ENCODE measurements around the gene NCOA6.

Gene NCOA6

DNA sequence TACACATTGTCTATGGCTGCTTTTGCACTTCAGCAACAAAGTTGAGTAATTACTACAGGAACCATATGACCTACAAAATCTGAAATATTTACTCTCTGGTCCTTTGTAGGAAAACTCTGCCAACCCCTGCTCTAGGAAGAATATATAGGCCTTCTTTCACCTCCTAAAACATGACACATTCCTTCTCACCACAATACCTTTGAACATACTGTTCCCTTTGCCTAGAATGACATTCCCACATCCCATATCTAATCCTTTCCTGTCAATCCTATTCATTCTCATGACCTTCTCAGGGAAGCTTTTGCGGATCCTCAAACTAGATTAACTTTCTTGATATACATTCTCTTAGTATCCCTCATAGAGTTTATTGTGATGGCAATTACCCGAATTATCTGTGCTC is 18.0 kb upstream of the NCOA6 start:
- no peak for DNase-seq (ENCODE audit: low read depth in 1 of 2, low spot score in 1 of 2)
- TF ChIP-seq POLR2AphosphoS5 (IDR thresholded peaks at IDR 0.05; ENCODE audit: low read depth) (no peak), SPI1 (IDR thresholded peaks at IDR 0.05; ENCODE audit: borderline replicate concordance, low read depth) (no peak), GABPA (IDR thresholded peaks at IDR 0.05; ENCODE audit: low read depth) (no peak)
- TF ChIP-seq, protein P1, sequence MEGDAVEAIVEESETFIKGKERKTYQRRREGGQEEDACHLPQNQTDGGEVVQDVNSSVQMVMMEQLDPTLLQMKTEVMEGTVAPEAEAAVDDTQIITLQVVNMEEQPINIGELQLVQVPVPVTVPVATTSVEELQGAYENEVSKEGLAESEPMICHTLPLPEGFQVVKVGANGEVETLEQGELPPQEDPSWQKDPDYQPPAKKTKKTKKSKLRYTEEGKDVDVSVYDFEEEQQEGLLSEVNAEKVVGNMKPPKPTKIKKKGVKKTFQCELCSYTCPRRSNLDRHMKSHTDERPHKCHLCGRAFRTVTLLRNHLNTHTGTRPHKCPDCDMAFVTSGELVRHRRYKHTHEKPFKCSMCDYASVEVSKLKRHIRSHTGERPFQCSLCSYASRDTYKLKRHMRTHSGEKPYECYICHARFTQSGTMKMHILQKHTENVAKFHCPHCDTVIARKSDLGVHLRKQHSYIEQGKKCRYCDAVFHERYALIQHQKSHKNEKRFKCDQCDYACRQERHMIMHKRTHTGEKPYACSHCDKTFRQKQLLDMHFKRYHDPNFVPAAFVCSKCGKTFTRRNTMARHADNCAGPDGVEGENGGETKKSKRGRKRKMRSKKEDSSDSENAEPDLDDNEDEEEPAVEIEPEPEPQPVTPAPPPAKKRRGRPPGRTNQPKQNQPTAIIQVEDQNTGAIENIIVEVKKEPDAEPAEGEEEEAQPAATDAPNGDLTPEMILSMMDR (IDR thresholded peaks at IDR 0.05; ENCODE audit: insufficient read depth, low read length): no peak
- TF ChIP-seq, protein P2, sequence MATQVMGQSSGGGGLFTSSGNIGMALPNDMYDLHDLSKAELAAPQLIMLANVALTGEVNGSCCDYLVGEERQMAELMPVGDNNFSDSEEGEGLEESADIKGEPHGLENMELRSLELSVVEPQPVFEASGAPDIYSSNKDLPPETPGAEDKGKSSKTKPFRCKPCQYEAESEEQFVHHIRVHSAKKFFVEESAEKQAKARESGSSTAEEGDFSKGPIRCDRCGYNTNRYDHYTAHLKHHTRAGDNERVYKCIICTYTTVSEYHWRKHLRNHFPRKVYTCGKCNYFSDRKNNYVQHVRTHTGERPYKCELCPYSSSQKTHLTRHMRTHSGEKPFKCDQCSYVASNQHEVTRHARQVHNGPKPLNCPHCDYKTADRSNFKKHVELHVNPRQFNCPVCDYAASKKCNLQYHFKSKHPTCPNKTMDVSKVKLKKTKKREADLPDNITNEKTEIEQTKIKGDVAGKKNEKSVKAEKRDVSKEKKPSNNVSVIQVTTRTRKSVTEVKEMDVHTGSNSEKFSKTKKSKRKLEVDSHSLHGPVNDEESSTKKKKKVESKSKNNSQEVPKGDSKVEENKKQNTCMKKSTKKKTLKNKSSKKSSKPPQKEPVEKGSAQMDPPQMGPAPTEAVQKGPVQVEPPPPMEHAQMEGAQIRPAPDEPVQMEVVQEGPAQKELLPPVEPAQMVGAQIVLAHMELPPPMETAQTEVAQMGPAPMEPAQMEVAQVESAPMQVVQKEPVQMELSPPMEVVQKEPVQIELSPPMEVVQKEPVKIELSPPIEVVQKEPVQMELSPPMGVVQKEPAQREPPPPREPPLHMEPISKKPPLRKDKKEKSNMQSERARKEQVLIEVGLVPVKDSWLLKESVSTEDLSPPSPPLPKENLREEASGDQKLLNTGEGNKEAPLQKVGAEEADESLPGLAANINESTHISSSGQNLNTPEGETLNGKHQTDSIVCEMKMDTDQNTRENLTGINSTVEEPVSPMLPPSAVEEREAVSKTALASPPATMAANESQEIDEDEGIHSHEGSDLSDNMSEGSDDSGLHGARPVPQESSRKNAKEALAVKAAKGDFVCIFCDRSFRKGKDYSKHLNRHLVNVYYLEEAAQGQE (IDR thresholded peaks at IDR 0.05; ENCODE audit: insufficient replicate concordance, low read depth): no peak
- Histone ChIP-seq H3K4me3 (replicated peaks; ENCODE audit: insufficient read depth, low read length) (no peak overlapping the region), H3K27me3 (ENCODE audit: insufficient read depth, poor library complexity, severe bottlenecking) (no peaks in the 10 kb centered on the region), H3K27ac (replicated peaks) (no peak overlapping the region)

- no peak for DNase-seq (ENCODE audit: low read depth in 1 of 2, low spot score in 1 of 2)
- no peak overlapping the region for H3K4me3 ChIP-seq (replicated peaks; ENCODE audit: insufficient read depth, low read length)
- TF ChIP-seq SPI1 (IDR thresholded peaks at IDR 0.05; ENCODE audit: borderline replicate concordance, low read depth) (no peak), POLR2AphosphoS5 (IDR thresholded peaks at IDR 0.05; ENCODE audit: low read depth) (no peak), GABPA (IDR thresholded peaks at IDR 0.05; ENCODE audit: low read depth) (no peak)
- TF ChIP-seq, protein P2 (IDR thresholded peaks at IDR 0.05; ENCODE audit: insufficient replicate concordance, low read depth): no peak
- TF ChIP-seq, protein P1 (IDR thresholded peaks at IDR 0.05; ENCODE audit: insufficient read depth, low read length): no peak
- no peaks in the 10 kb centered on the region for H3K27me3 ChIP-seq (ENCODE audit: insufficient read depth, poor library complexity, severe bottlenecking)
- no peak overlapping the region for H3K27ac ChIP-seq (replicated peaks)
These were observed 16.7 kb upstream of the NCOA6 start for GRCh38 chr20:34842143-34842542.

DNA sequence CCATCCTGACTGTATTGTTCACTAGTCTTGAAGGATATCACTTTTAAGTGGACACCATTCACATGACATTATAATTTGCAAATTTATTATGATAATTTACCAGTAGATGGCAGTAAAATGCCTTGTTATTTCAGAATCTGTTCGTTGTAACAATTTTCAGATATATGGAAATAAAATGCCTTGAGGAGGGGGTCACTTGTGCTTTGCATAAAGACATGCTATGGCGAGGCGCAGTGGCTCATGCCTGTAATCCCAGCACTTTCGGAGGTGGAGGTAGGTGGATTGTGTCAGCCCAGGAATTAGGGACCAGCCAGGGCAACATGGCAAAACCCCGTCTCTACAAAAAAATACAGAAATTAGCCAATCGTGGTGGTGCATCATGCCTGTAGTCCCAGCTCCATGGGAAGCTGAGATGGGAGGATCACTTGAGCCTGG is 9.0 kb upstream of the NCOA6 start:
- TF ChIP-seq, protein P2 (IDR thresholded peaks at IDR 0.05; ENCODE audit: insufficient replicate concordance, low read depth): no peak
- no peak for TF ChIP-seq POLR2AphosphoS5 (IDR thresholded peaks at IDR 0.05; ENCODE audit: low read depth)
- TF ChIP-seq, protein P1 (IDR thresholded peaks at IDR 0.05; ENCODE audit: insufficient read depth, low read length): no peak
- no peak for TF ChIP-seq SPI1 (IDR thresholded peaks at IDR 0.05; ENCODE audit: borderline replicate concordance, low read depth)
- TF ChIP-seq GABPA (IDR thresholded peaks at IDR 0.05; ENCODE audit: low read depth): no peak
- no peak for DNase-seq (ENCODE audit: low read depth in 1 of 2, low spot score in 1 of 2)
- Histone ChIP-seq H3K27me3 (ENCODE audit: insufficient read depth, poor library complexity, severe bottlenecking) (peaks cover 2% of the 10 kb centered on the region), H3K4me3 (replicated peaks; ENCODE audit: insufficient read depth, low read length) (no peak overlapping the region), H3K27ac (replicated peaks) (no peak overlapping the region)

Data from HL-60 (cell line).